Cardiac ventricle fibroblast (primary cell): Measurements from ENCODE around the gene WFDC11. TPM values are rescaled to one million over a fixed set of nuclear protein-coding genes. Genes with fewer than 3 reads are reported as not detected.

Experiments
- total RNA-seq: library from RNA; depleted of rRNA; stranded (reverse); fragments of >200 nt; gene quantifications from 2 replicates; pipeline ENCODE4 v1.2.3, GENCODE V29; 2015

Gene WFDC11
- not detected in 2 replicates for total RNA-seq

DNA sequence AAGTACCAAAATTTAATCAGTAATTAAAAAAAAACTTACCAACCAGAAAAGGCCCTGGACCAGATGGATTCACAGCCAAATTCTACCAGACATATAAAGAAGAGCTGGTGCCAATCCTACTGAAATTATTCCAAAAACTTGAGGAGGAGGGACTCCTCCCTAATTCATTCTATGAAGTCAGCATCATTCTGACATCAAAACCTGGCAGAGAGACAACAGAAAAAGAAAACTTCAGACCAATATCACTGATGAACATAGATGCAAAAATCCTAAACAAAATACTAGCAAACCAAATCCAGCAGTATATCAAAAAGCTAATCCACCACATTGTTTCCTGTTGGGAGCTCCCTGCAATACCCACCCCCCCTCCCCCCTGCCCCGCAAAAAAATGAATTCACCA is at the start of gene WFDC11:
Gene WFDC11, minus strand, starts transcription at position 101 of the 400 bp plus-strand sequence. CDS start 19,639 bp downstream, outside the sequence.

DNA sequence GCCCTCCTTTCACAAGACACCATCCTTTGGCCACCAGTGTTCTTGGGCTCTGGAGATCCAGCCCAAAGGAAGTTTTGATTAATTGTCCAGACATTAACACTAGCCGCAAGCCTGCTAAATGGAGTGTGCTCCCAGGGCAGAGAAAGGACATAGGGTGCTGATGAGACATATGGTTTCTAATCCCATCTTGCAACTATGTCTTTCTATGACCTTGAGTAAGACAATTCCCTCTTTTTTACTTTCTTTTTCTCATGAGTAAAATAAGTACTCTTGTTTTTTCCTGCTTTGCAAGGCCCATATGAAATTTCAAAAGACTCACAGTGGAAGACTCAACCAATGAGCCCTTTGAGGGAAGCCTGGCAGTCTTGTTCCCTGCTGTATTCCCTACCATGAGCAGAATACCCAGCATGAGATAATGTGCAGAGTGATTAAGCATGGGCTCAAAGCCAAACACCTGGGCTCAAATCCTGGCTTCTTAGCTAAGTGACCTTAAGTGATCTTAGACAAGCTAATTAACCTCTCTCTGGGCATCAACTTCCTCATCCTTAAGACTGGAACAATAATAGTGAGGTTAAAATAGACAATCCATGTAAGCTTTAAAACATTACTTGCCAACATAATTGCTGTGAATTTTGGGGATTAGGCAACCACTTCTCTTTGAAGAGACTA is 35.1 kb upstream of the WFDC11 start, which contains the start of gene WFDC10B:
Gene WFDC10B, minus strand, starts transcription at position 51 of the 669 bp plus-strand sequence. CDS start 19,027 bp downstream, outside the sequence.

DNA sequence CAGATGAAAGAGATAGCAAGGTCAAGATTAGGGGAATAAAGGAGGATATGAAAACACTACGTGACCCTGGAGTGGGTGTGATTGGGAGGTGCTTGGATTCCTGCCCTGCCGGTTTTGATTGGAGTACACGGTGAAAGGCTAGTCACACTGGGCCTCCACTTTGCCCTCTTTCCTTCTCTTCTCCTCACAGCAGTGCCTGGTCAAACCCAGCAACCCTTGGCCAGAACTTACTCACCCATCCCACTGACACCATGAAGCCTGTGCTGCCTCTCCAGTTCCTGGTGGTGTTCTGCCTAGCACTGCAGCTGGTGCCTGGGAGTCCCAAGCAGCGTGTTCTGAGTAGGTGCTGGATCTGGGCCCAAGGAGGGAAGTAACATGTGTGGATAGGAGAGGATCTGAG is 31.8 kb upstream of the WFDC11 start, which contains the start of gene WFDC13:
Gene WFDC13, plus strand, starts transcription at position 166 of the 400 bp plus-strand sequence. Its CDS starts 86 bp downstream, at position 252.

DNA sequence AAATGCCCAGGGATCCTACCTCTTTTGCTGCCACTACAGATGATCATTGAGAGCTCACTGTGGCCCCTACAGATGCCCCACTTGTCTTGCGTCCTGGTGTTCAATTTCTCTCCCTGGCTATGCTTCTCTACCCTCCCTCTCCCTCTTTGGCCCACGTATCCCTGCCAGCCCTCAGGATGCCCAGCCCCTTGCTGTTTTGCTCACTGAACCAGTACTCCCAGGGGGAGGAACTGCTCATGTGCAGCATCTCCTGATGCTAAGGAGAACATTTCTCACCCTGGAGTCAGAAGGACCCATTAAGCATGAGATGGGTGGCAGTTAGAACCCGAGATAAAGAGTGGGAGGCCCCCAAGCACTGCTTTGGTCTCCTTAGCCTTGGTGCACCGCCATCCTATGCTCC is 38.9 kb downstream of the WFDC11 start, which contains the start of gene WFDC9:
Gene WFDC9, minus strand, starts transcription at position 101 of the 400 bp plus-strand sequence. CDS start 21,103 bp downstream, outside the sequence.

DNA sequence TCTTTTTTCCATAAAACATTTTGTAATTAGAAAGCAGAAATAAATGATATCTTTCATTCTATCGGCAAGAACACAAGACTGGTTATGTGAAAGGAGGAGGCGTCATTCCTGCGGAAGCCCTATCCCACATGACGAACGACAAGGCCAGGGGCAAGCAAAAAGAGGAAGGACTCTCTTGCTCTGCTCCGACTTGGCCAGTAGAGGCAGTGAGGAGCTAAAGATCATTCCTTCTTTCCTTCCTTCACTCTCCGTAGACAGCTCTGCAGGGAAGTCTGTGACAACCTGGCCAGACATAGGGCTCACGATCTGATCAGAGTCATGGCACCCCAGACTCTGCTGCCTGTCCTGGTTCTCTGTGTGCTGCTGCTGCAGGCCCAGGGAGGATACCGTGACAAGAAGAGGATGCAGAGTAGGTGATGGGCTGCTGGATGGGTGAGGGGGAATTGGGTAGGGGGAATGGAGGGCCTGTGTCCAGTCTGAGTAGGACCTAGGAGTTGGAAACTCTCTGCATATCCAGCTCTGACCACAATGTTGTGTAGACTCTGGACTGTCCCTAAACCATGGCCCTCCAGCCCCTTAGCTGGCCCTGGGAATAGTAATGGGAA is 40.4 kb downstream of the WFDC11 start, which contains the start of gene WFDC10A:
Gene WFDC10A, plus strand, starts transcription at position 244 of the 605 bp plus-strand sequence. Its CDS starts 75 bp downstream, at position 319.

Other genes starting within 250 kb of the WFDC11 start
- not detected in 2 replicates for gene WFDC2, start 200.5 kb downstream of the WFDC11 start, total RNA-seq
- not detected in 2 replicates for gene SPINT3, start 154.6 kb downstream of the WFDC11 start, total RNA-seq
- gene WFDC6, start 130.8 kb downstream of the WFDC11 start, total RNA-seq: not detected in 2 replicates
- gene EPPIN, start 122.8 kb downstream of the WFDC11 start, total RNA-seq: not detected in 2 replicates
- not detected in 2 replicates for gene WFDC8, start 91.0 kb downstream of the WFDC11 start, total RNA-seq
- gene WFDC10A, start 40.5 kb downstream of the WFDC11 start, total RNA-seq: not detected in 2 replicates
- gene WFDC9, start 39.0 kb downstream of the WFDC11 start, total RNA-seq: not detected in 2 replicates
- not detected in 2 replicates for gene WFDC13, start 31.8 kb upstream of the WFDC11 start, total RNA-seq
- gene WFDC10B, start 34.8 kb upstream of the WFDC11 start, total RNA-seq: not detected in 2 replicates
- not detected in 2 replicates for gene SPINT4, start 52.1 kb upstream of the WFDC11 start, total RNA-seq
- gene WFDC3, start 121.6 kb upstream of the WFDC11 start, total RNA-seq: not detected in 2 replicates
- 23.3 and 25.9 TPM in 2 replicates for gene DNTTIP1, start 121.7 kb upstream of the WFDC11 start, total RNA-seq
- 3.7 and 10.7 TPM in 2 replicates for gene UBE2C, start 142.4 kb upstream of the WFDC11 start, total RNA-seq
- gene TNNC2, start 157.1 kb upstream of the WFDC11 start, total RNA-seq: 1.9 TPM in 1 of 2 replicates, not detected in the other
- 71.0 and 101 TPM in 2 replicates for gene SNX21, start 163.6 kb upstream of the WFDC11 start, total RNA-seq
- 22.9 and 27.6 TPM in 2 replicates for gene ACOT8, start 187.2 kb upstream of the WFDC11 start, total RNA-seq
- gene ZSWIM3, start 187.4 kb upstream of the WFDC11 start, total RNA-seq: 2.2 and 2.7 TPM in 2 replicates
- 8.3 and 11.1 TPM in 2 replicates for gene ZSWIM1, start 211.0 kb upstream of the WFDC11 start, total RNA-seq
- gene SPATA25, start 217.4 kb upstream of the WFDC11 start, total RNA-seq: 0.54 and 1.7 TPM in 2 replicates
- gene NEURL2, start 221.0 kb upstream of the WFDC11 start, total RNA-seq: 4.5 and 5.3 TPM in 2 replicates
- 142 and 151 TPM in 2 replicates for gene CTSA, start 221.1 kb upstream of the WFDC11 start, total RNA-seq
- gene PLTP, start 241.9 kb upstream of the WFDC11 start, total RNA-seq: 432 and 477 TPM in 2 replicates